ENCODE data around the gene TIMM22.
"Not testable (repeated sequence)": the region's sequence is repeated elsewhere in the genome, so short reads cannot be mapped to it uniquely, and the experiment has no call there.

TIMM22 gene

DNA sequence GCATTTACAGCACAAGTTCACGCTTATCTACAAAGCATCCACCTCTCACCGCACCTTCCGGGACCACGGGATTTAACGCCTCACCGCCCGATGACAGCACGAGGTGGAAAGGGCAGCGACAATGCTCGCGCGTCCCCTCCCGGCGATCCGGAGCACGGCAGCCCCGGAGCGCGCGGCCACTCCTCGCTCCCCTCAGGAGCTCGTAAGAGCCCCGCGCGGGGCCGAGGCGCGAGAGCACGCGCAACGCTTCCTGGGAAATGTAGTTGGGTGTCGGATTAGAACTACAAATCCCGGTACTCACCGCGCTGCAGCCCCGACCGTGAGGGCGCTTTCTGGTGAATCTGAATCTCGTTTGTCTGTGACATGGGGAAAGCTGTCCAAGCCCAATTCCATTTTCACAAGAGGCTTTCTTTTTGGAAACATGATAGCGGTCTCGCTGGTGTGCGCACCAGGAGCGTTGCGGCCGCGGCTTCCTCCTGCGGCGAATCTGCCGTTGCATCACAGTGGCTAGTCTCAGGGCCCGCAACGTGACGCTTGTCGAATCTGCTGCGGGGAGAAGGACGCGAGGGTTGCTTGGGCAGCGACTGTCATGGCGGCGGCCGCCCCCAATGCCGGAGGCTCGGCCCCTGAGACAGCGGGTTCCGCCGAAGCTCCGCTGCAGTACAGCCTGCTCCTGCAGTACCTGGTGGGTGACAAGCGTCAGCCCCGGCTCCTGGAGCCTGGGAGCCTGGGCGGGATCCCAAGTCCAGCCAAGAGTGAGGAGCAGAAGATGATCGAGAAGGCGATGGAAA, at the start of gene TIMM22:
TSS of gene TIMM22 (plus strand) at position 576 of the 791 bp plus-strand sequence. CDS start at position 590, 14 bp downstream.
- peak; percentile 94 for DNase-seq (ENCODE audit: low spot score)

DNA sequence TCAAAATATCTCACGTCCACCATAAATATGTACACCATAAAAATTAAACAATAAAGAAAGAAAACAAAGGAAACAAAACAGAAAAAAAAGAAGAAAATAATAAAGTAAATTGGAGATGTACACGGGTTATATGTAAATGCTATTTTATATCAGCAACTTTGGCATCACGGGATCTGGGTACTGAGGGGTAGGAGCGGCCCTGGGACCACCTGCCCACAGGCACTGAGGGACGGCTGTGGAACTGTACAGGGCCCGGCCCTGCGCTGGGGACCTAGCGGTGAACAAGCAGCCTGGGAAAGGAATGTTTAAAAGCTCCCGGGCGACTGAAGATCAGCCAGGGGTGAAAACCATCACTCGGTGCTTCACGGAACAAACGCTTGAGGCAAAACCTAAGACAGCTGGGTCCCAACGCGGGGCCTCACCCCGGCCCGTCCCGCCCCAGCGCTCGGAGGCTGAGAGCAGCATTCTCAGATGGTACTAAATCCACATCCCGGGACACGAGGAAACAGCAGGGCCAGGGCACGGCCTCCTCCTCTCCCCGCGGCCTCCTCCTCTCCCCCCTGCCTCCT, 48.6 kb upstream of the TIMM22 start:
- DNase-seq (ENCODE audit: low spot score), result no peak

DNA sequence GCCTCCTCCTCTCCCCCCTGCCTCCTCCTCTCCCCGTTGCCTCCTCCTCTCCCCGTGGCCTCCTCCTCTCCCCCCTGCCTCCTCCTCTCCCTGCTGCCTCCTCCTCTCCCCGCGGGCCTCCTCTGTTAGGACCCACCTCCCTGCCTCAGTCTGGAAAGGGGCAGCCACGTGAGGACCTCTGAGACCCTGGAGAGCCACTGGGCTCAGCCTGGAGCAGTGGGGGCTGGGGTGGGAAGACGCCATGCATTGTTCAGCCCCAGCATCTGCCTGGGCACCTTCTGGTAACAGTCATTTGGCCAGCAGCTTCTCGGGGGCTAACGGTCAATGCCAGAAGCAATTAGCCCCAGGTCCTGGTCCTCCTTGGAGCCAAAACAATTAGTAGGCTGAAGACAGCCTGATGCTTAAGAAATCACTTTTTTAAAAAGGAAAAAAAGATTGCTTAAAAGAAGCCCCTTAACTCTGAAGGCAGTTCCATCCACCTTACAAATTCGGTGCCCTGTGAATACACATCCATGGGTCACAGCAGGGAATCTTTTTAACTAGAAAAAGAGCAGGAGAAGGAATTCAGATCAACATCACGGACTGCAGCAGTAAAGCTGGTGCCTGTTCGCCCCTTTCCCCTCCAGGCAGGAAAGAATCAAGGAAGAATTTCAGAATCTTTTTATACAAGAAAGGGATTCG, 47.2 kb upstream of the TIMM22 start:
- no peak for DNase-seq (ENCODE audit: low spot score)

DNA sequence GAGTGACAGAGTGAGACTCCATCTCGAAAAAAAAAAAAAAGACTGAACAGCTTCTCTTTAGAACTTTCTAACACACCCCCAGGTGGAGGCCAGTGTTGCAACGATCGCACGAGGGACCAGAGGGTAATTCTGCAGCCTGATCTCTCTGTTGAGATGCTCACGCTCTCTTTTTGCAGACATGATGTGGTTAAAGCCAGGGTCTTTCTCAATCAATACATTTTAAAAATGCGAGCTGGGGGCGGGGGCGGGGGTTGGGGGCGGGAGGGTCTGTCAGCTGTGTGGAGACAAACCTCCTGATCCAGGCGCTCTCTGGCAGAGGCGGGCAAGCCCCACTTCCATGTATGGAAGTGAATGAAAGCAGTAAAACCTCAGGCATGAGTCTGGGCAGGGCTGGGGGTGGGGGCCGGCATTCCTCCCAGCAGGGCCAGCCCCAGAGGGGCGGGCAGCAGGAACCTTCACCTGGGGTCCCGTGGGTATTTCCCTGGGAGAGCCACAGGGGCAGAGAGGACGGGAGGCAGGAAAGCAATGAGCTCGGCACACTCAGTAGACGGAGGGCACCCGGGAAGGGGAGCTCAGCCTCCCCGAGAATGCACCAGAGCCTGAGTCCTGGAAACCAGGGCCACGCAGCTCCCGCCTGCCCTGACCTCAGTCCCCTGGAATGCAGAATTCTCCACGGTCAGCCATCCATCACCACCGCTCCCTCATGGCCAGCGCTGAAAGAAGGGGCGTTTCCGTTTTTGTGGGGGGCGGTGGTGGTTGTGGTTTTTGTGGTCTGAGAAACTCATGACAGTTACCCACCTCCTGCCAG, 45.4 kb upstream of the TIMM22 start:
- no peak for DNase-seq (ENCODE audit: low spot score)

GRCh38 chr17:952592-952991, 44.3 kb upstream of the TIMM22 start:
- DNase-seq (ENCODE audit: low spot score), result not testable (repeated sequence)

DNA sequence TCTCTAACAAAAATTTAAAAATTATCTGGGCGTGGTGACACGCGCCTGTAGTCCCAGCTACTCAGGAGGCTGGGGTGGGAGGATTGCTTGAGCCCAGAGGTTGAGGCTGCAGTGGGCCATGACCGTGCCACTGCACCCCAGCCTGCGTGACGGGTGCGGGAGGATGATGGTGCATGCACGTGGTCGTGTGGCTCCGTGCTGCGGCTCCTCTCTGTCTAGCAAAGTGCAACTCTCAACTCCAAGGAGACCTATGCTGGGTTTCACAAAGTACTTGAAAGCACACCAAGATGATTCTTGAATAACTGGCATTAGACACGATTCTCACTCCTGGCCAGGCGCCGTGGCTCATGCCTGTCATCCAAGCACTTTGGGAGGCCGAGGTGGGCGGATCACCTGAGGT, 43.2 kb upstream of the TIMM22 start:
- DNase-seq (ENCODE audit: low spot score), result no peak

- DNase-seq (ENCODE audit: low spot score), result no peak
Measured at GRCh38 chr17:954431-955164, 42.3 kb upstream of the TIMM22 start.

GRCh38 chr17:956905-957304, 40.0 kb upstream of the TIMM22 start:
- DNase-seq (ENCODE audit: low spot score), result no peak

GRCh38 chr17:957856-958421, 39.0 kb upstream of the TIMM22 start:
- no peak for DNase-seq (ENCODE audit: low spot score)

- DNase-seq (ENCODE audit: low spot score), result no peak
Measured at GRCh38 chr17:958712-959451, 38.0 kb upstream of the TIMM22 start.

- DNase-seq (ENCODE audit: low spot score), result no peak
Measured at GRCh38 chr17:962166-962565, 34.8 kb upstream of the TIMM22 start.

GRCh38 chr17:962670-963069, 34.3 kb upstream of the TIMM22 start:
- DNase-seq (ENCODE audit: low spot score), result no peak

DNA sequence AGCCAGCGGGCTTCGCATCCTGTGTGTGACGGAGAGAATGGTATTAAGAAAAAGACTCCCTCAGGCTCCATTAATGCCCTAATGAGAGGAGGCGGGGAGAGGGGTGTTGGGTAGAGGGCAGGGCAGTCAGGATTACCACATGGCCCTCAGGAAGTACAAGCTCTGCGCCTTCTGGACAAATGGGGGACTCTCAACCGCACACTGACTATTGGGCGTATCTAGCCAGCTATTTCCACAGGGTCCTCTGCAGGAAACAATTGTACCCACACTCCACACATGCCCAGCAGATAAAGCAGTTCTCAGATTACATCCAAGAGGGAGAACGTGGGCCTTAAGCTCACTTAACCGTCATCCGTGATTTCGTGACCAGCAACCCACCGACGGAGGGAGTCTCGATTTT, 32.1 kb upstream of the TIMM22 start:
- no peak for DNase-seq (ENCODE audit: low spot score)

DNA sequence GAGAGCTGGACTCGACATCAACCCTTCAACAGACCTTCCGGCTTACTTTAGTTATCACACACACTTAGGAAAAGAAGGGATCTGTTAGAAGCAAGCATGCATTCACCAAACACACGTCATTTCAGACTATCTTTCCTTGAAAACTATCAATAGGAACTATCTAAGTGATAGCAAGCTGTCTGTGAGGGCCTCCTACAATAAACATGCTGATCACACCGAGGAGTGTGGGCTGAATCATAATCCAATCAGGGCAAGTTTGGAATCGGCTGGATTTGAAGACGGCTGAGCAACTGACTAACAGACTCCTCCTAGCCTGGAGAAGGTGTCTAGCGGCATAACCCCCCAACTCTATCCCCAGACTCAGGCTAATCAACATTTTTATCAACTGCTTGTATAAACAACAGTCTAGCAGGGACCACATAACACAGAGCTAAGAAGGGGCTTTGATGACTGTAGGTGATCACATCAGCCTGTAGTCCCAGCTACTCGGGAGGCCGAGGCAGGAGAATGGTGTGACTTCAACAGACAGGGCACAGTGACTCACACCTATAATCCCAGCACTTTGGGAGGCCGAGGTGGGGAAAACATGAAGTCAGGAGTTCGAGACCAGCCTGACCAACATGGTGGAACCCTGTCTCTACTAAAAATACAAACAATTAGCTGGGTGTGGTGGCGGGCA, 31.5 kb upstream of the TIMM22 start:
- DNase-seq (ENCODE audit: low spot score), result no peak

- no peak for DNase-seq (ENCODE audit: low spot score)
Measured at GRCh38 chr17:967122-967521, 29.8 kb upstream of the TIMM22 start.

DNA sequence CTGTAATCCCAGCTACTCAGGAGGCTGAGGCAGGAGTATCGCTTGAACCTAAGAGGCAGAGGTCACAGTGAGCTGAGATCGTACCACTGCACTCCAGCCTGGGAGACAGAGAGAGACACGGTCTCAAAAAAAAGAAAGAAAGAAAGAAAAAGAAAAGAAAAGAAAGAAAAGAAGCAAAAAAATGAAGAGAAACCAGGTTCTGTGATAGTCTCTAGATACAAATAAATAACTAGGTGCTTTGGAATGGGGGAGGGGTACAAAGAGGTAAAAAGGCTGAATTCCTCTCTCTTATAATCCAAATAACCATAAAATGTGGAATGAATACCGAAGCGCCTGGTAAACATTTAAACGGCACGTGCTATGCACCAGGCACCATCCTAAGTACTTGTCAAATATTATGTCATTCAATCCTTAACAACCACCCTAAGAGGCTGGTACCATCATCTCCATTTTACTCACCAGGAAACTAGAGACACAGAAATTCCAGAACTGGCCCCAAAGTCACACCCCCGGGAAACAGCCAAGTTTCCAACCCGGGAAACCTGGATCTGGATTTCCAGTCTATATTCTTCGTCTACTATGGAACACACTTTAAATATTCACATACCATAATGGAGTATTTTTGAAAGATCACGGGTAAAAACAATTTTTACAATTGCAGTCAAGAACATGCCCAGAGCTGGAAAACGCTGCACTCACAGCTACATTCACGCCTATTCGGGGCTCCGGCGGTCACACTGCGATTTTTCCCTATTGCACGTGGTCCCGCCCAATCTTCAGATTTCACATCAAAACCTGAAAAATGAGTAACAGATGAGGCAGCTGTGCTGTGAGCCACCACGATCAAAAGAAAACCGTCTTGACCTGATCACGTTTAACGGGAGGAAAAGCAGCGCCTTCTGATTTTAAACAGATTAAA, 27.9 kb upstream of the TIMM22 start:
- DNase-seq (ENCODE audit: low spot score), result no peak

DNA sequence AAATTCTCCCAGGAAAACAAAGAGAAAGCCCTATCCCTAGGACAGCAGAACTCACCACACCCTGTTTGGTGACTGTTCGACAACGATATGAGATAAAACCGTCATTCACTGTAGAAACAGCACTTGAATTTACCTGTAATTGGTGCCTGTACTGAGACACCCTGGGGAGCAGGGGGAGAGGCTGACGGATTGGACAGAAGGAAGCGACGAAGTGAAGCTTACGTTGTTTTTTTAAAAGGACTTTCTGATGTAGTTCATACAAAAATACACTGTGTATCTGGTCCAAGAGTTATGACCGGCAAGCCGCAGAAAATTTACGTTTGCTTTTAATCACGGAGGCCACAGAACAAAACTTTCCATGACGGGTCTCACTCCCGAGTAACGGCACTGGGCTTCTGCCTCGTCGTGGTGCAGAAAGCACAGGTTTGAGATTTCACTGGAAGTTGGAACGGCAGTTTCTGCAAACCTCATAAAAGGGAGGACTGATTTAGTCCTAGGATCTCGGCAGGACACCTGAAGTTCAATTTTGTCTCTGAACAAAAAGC, 27.0 kb upstream of the TIMM22 start:
- DNase-seq (ENCODE audit: low spot score), result no peak

GRCh38 chr17:970364-970763, 26.6 kb upstream of the TIMM22 start:
- DNase-seq (ENCODE audit: low spot score), result no peak

GRCh38 chr17:971861-972260, 25.1 kb upstream of the TIMM22 start:
- DNase-seq (ENCODE audit: low spot score), result not testable (repeated sequence)

Measured in globus pallidus (tissue), 1 donor.